Measurements from ENCODE around the gene ENO3.

DNA sequence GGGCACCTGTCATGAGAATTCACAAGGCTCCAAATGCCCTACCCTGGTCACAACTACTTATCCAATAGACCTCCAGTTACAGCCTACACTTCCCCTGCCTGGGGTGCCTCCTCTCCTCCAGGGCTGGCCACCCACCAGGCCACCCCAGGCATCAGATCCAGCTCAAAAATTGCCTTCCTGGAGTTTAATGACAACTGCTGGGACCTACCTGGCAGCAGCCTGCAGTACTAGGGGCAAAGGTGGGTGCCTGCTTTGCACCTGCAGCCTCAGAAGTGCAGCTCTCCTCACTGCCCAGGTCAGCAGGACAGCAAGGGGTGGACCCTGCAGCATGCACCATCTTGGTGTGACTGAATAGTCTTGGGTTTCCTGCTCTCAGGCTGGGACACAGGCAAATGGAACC, 15.3 kb upstream of the ENO3 start:
- TF ChIP-seq POLR2AphosphoS5 (IDR thresholded peaks at IDR 0.05) (no peak), POLR2A (IDR thresholded peaks at IDR 0.05) (no peak), EP300 (IDR thresholded peaks at IDR 0.05) (no peak)
- TF ChIP-seq, protein P1, sequence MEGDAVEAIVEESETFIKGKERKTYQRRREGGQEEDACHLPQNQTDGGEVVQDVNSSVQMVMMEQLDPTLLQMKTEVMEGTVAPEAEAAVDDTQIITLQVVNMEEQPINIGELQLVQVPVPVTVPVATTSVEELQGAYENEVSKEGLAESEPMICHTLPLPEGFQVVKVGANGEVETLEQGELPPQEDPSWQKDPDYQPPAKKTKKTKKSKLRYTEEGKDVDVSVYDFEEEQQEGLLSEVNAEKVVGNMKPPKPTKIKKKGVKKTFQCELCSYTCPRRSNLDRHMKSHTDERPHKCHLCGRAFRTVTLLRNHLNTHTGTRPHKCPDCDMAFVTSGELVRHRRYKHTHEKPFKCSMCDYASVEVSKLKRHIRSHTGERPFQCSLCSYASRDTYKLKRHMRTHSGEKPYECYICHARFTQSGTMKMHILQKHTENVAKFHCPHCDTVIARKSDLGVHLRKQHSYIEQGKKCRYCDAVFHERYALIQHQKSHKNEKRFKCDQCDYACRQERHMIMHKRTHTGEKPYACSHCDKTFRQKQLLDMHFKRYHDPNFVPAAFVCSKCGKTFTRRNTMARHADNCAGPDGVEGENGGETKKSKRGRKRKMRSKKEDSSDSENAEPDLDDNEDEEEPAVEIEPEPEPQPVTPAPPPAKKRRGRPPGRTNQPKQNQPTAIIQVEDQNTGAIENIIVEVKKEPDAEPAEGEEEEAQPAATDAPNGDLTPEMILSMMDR (IDR thresholded peaks at IDR 0.05) = no peak

Data from suprapubic skin (tissue), 4 donors.